Measurements from ENCODE around the gene FCER1G.

FCER1G gene

GRCh38 chr1:161215076-161215475 is at the start of gene FCER1G:
FCER1G (plus strand) TSS chr1:161215295; CDS start chr1:161215322, 27 bp downstream.
- no peak for DNase-seq (ENCODE audit: low read depth in 2 of 2)

- peak; percentile 80 to 86 for DNase-seq (ENCODE audit: low read depth in 2 of 2)
Measured at GRCh38 chr1:161165742-161166668, 49.1 kb upstream of the FCER1G start, which contains the start of gene PPOX. PPOX (plus strand) TSS chr1:161166426; CDS start chr1:161166848, 422 bp downstream.

- no peak for DNase-seq (ENCODE audit: low read depth in 2 of 2)
Measured at GRCh38 chr1:161166669-161167548, 48.2 kb upstream of the FCER1G start.

- DNase-seq (ENCODE audit: low read depth in 2 of 2): no peak
Measured at GRCh38 chr1:161168906-161169305, 46.2 kb upstream of the FCER1G start.

GRCh38 chr1:161171191-161171590 is 43.9 kb upstream of the FCER1G start:
- no peak for DNase-seq (ENCODE audit: low read depth in 2 of 2)

GRCh38 chr1:161171696-161172095 is 43.4 kb upstream of the FCER1G start:
- no peak for DNase-seq (ENCODE audit: low read depth in 2 of 2)

- DNase-seq (ENCODE audit: low read depth in 2 of 2): no peak
Measured at GRCh38 chr1:161172349-161172748, 42.7 kb upstream of the FCER1G start.

- no peak for DNase-seq (ENCODE audit: low read depth in 2 of 2)
Measured at GRCh38 chr1:161172776-161173376, 42.2 kb upstream of the FCER1G start.

- no peak for DNase-seq (ENCODE audit: low read depth in 2 of 2)
Measured at GRCh38 chr1:161173711-161174110, 41.4 kb upstream of the FCER1G start.

GRCh38 chr1:161174911-161175310 is 40.2 kb upstream of the FCER1G start:
- no peak for DNase-seq (ENCODE audit: low read depth in 2 of 2)

GRCh38 chr1:161175771-161176453 is 39.2 kb upstream of the FCER1G start:
- DNase-seq (ENCODE audit: low read depth in 2 of 2): no peak

GRCh38 chr1:161176468-161177111 is 38.5 kb upstream of the FCER1G start:
- DNase-seq (ENCODE audit: low read depth in 2 of 2): no peak

GRCh38 chr1:161177112-161177935 is 37.8 kb upstream of the FCER1G start, which contains the start of gene B4GALT3:
B4GALT3 (minus strand) TSS chr1:161177507; CDS start chr1:161176060, 1,447 bp downstream.
- DNase-seq (ENCODE audit: low read depth in 2 of 2): peak; percentile 96 to 98

GRCh38 chr1:161177936-161178244 is 37.2 kb upstream of the FCER1G start:
- no peak for DNase-seq (ENCODE audit: low read depth in 2 of 2)

- no peak for DNase-seq (ENCODE audit: low read depth in 2 of 2)
Measured at GRCh38 chr1:161179698-161180097, 35.4 kb upstream of the FCER1G start.

GRCh38 chr1:161180639-161181038 is 34.5 kb upstream of the FCER1G start:
- no peak for DNase-seq (ENCODE audit: low read depth in 2 of 2)

GRCh38 chr1:161182214-161182613 is 32.9 kb upstream of the FCER1G start:
- DNase-seq (ENCODE audit: low read depth in 2 of 2): peak; percentile 49 to 53

GRCh38 chr1:161185282-161185682 is 29.8 kb upstream of the FCER1G start:
- peak; percentile 38 to 46 for DNase-seq (ENCODE audit: low read depth in 2 of 2)

- DNase-seq (ENCODE audit: low read depth in 2 of 2): no peak
Measured at GRCh38 chr1:161185732-161186311, 29.3 kb upstream of the FCER1G start.

- no peak for DNase-seq (ENCODE audit: low read depth in 2 of 2)
Measured at GRCh38 chr1:161187311-161187710, 27.8 kb upstream of the FCER1G start.

Measured in activated CD4-positive, alpha-beta T cell treated with anti-CD3 and anti-CD28 coated beads for 24 hours (primary cell).